ENCODE results near the gene KIF26A. TPM values are rescaled to one million over a fixed set of nuclear protein-coding genes. Genes with fewer than 3 reads are reported as not detected.

The KIF26A gene
- total and polyA plus RNA-seq, 2 of the 13 experiments (the other 11 are each of a cell fraction or from before 2014, with no cell fraction given) = not detected

DNA sequence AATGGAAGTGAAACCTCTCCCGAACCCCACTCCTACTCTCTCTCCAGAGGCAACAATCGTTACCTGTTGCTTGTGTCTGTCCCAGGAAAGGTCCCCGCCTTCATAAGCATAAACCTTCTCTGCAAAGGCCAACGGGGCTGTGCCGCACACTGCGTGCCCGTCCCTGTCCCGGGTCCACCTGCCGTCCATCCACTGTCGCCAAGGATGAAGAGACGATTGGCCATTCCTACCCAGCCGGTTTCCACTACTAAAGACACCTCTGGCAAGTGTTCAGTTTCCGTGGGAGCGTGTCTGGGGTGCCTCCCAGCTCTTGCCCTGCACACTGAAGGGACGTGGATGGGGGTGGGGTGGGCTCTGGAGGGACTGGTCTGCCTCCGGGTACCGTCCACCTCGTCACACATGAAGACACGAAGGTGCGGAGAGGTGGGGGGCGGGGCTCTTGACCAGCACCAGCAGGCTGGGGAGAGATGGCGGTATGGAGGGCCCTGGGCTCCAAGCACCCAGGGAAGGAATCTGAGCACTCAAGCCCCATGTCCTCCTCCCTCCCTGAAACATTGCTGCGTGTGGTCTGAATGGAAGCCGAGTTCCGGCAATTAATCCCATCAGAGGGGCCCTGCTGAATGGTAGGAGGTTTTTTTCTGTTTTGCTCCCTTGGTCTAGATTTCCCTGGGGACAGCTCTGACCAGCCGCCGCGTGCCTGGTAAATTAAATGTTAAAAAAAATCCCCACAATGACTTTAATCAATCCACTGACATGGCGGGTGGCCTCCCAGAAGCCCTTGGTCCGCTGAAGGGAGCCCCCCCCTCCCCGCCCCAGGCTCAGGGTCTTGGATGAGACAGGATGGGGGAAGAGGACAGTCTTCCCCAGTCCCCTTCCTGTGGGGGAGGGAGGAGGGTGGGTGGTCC lies 4.1 kb upstream of the KIF26A start (continued):
- TF ChIP-seq, protein P1, sequence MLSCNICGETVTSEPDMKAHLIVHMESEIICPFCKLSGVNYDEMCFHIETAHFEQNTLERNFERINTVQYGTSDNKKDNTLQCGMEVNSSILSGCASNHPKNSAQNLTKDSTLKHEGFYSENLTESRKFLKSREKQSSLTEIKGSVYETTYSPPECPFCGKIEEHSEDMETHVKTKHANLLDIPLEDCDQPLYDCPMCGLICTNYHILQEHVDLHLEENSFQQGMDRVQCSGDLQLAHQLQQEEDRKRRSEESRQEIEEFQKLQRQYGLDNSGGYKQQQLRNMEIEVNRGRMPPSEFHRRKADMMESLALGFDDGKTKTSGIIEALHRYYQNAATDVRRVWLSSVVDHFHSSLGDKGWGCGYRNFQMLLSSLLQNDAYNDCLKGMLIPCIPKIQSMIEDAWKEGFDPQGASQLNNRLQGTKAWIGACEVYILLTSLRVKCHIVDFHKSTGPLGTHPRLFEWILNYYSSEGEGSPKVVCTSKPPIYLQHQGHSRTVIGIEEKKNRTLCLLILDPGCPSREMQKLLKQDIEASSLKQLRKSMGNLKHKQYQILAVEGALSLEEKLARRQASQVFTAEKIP (CRISPR knock-in tag; IDR thresholded peaks at IDR 0.05; ENCODE audit: borderline replicate concordance) = no peak
- TF ChIP-seq, protein P2, sequence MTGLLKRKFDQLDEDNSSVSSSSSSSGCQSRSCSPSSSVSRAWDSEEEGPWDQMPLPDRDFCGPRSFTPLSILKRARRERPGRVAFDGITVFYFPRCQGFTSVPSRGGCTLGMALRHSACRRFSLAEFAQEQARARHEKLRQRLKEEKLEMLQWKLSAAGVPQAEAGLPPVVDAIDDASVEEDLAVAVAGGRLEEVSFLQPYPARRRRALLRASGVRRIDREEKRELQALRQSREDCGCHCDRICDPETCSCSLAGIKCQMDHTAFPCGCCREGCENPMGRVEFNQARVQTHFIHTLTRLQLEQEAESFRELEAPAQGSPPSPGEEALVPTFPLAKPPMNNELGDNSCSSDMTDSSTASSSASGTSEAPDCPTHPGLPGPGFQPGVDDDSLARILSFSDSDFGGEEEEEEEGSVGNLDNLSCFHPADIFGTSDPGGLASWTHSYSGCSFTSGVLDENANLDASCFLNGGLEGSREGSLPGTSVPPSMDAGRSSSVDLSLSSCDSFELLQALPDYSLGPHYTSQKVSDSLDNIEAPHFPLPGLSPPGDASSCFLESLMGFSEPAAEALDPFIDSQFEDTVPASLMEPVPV (CRISPR knock-in tag; IDR thresholded peaks at IDR 0.05) = no peak
- TF ChIP-seq, protein P3, sequence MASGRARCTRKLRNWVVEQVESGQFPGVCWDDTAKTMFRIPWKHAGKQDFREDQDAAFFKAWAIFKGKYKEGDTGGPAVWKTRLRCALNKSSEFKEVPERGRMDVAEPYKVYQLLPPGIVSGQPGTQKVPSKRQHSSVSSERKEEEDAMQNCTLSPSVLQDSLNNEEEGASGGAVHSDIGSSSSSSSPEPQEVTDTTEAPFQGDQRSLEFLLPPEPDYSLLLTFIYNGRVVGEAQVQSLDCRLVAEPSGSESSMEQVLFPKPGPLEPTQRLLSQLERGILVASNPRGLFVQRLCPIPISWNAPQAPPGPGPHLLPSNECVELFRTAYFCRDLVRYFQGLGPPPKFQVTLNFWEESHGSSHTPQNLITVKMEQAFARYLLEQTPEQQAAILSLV (CRISPR knock-in tag; IDR thresholded peaks at IDR 0.05; ENCODE audit: borderline replicate concordance) = no peak
- TF ChIP-seq, protein P4, sequence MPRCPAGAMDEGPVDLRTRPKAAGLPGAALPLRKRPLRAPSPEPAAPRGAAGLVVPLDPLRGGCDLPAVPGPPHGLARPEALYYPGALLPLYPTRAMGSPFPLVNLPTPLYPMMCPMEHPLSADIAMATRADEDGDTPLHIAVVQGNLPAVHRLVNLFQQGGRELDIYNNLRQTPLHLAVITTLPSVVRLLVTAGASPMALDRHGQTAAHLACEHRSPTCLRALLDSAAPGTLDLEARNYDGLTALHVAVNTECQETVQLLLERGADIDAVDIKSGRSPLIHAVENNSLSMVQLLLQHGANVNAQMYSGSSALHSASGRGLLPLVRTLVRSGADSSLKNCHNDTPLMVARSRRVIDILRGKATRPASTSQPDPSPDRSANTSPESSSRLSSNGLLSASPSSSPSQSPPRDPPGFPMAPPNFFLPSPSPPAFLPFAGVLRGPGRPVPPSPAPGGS (CRISPR knock-in tag; IDR thresholded peaks at IDR 0.05) = no peak

Data from HepG2 (cell line).